GM10248 (cell line): ENCODE measurements around the gene CAMK2D.

Experiments used
- CTCF ChIA-PET: fragments of 300-600 bp; sonication (Branson Sonifier 250); formaldehyde crosslinking; extraction: SDS; loops from one replicate; lab custom pipeline; 2021; ENCODE audit warnings: antibody characterized with exemption; lab: Yijun Ruan, JAX
- POLR2A ChIA-PET: fragments of 350-650 bp; sonication (Branson Sonifier 250); formaldehyde crosslinking; extraction: SDS; loops from one replicate; lab custom pipeline; 2020; ENCODE audit warnings: antibody characterized with exemption; lab: Yijun Ruan, JAX
- DNase-seq: peaks from one replicate; pipeline ENCODE4 v3.0.0; 2012; ENCODE audit errors: extremely low spot score
- TF ChIP-seq, protein P1 (sequence below): IDR thresholded peaks from 2 replicates; pipeline ENCODE4 v1.5.1; 2012; ENCODE audit warnings: mild to moderate bottlenecking, low read depth; ENCODE audit errors: extremely low read depth, missing control alignments, control extremely low read depth

The CAMK2D gene

DNA sequence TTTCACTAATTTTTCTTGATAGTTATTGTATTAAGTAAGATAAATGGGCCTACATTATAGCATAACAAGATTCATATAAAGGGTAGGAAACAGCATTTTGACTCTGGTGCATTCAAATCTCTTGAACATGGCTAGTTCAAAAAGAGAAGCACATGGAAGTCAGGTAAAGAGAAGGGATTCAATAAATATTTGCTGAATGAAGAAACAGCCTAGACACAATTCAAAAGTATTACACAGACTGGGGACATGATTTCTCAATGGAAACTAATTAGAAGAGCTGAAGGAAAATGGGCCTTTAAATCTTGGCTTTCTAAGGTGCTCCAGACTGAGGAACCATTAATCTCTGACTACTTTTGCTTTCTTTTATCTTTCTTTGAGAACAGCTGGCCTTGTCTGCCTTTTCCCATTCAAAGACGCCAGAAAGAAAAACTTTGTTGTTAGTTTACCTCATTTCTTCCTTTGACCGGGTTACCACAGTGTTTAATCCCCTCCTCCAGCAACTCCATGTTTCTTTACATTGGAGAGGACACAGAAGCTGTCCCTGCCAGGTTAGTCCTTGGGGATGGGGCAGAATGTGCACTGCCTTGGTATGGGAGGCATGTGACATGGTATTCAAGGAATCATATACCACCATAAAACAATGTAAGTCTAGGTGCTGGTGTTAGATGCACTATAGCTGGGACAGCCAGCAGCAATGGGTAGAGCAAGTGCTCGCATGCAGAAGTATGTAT is 264.2 kb downstream of the CAMK2D start:
- TF ChIP-seq, protein P1, sequence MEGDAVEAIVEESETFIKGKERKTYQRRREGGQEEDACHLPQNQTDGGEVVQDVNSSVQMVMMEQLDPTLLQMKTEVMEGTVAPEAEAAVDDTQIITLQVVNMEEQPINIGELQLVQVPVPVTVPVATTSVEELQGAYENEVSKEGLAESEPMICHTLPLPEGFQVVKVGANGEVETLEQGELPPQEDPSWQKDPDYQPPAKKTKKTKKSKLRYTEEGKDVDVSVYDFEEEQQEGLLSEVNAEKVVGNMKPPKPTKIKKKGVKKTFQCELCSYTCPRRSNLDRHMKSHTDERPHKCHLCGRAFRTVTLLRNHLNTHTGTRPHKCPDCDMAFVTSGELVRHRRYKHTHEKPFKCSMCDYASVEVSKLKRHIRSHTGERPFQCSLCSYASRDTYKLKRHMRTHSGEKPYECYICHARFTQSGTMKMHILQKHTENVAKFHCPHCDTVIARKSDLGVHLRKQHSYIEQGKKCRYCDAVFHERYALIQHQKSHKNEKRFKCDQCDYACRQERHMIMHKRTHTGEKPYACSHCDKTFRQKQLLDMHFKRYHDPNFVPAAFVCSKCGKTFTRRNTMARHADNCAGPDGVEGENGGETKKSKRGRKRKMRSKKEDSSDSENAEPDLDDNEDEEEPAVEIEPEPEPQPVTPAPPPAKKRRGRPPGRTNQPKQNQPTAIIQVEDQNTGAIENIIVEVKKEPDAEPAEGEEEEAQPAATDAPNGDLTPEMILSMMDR = no peak
- ChIA-PET POLR2A (no interaction called here), CTCF (interaction anchor here (1.4 to 1.6 kb wide), 2 partner anchors 9 to 12 kb away, joined by 4 to 6 read pairs; no protein-coding TSS in a partner anchor)
- no peak for DNase-seq

DNA sequence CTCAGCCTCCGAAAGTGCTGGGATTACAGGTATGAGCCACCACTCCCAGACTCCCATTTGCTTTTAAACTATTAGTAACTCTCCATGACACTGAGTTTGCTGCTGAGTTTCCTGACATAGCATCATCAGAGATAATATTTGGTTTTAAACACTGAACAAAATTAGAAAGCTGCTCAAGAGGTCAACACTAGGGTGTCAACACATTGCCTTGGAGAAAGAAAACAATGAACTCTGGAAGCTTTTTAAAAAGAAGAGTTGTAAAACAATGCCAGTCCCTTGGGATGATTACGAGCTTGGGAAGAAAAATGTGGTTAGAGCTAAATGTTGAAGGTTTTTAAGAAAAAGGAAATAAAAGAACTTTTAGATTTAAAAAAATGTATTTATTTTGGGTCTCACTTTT is 264.8 kb downstream of the CAMK2D start:
- ChIA-PET CTCF (interaction anchor here (1.4 to 1.6 kb wide), 2 partner anchors 8 to 11 kb away, joined by 4 to 6 read pairs; no protein-coding TSS in a partner anchor), POLR2A (no interaction called here)
- TF ChIP-seq, protein P1 = no peak
- no peak for DNase-seq

DNA sequence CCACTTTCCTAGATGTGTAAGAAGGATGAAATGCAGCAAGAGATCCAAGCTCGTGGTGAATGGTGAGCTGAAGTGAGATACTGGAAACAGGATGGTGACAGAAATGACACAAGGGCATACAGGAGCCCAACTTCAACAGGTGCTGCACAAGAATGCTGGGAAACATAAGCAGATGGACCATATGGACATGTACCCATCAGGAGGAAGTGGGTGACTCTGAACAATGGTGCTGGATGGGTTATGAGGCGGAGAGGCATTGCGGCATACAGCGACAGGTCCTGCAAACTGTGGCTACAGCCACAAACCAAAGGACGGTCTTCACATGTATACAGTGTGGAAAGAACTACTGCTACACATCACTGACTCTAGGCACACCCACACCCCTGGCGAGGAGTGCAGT is 265.7 kb downstream of the CAMK2D start:
- ChIA-PET CTCF (interaction anchor here (1.6 kb wide), 1 partner anchor 11 kb away, joined by 6 read pairs; no protein-coding TSS in a partner anchor), POLR2A (no interaction called here)
- no peak for DNase-seq
- TF ChIP-seq, protein P1 = no peak

DNA sequence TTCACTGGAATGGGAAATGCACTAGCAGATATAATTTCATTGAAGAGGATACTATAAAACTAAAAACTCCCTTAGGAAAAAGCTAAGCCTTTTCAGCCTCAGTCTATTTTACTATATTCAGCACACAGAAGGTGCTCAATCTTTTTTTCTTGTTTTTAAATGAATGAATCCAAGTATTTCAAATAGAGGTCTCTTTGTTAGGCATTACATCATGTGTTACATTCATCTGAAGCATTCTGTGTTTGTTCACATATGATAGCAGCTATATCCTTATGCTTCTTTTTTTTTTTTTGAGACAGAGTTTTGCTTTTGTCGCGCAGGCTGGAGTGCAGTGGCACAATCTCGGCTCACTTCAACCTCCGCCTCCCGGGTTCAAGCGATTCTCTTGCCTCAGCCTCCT is 278.4 kb downstream of the CAMK2D start:
- TF ChIP-seq, protein P1 = no peak
- POLR2A ChIA-PET = no interaction called here
- CTCF ChIA-PET = interaction anchor here (1.0 to 1.6 kb wide), 2 partner anchors 22 to 114 kb away, joined by 3 to 4 read pairs; no protein-coding TSS in a partner anchor
- no peak for DNase-seq

DNA sequence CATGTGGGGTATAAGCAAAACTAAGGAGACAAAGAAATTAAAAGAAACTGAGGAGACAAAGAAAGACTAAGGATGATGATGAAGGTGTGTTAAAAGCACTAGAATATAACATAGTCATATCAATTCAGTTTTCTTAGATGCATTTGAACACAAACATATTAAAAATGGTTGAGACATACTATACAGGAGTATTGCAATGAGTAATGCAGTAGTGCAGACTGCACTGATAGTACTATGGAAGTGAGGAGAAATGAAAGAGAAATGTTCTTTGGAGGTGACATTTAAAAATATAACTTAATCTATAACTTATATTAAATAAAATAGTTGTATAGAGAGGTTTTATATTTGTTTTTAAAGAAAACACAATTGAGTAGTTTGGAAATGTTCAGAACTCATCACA is 279.2 kb downstream of the CAMK2D start:
- POLR2A ChIA-PET = no interaction called here
- TF ChIP-seq, protein P1 = no peak
- CTCF ChIA-PET = interaction anchor here (1.0 to 1.6 kb wide), 2 partner anchors 23 to 113 kb away, joined by 3 to 4 read pairs; no protein-coding TSS in a partner anchor
- no peak for DNase-seq

- TF ChIP-seq, protein P1 = no peak
- CTCF ChIA-PET = no interaction called here
- POLR2A ChIA-PET = no interaction called here
- no peak for DNase-seq
Measured at GRCh38 chr4:113481820-113482219, 279.7 kb downstream of the CAMK2D start.
